Fibroblast of lung (primary cell): Measurements from ENCODE around the gene SLC4A1.

Source experiments
- EZH2 ChIP-seq: IDR thresholded peaks from 2 replicates; pipeline ENCODE4 v1.5.1; 2012; ENCODE audit warnings: low read length, control low read depth, mild to moderate bottlenecking; ENCODE audit errors: missing control alignments
- TF ChIP-seq, protein P1 (sequence below), 2 donors: IDR thresholded peaks in 1 of 2; conservative IDR thresholded peaks in 1 of 2; 1 replicate in 1 of 2; 2 replicates in 1 of 2; pipeline ENCODE4 v1.5.1; 2011 to 2012; ENCODE audit warnings: low read length in 2 of 2, control low read depth in 1 of 2, inconsistent platforms in 1 of 2, low read depth in 1 of 2, mild to moderate bottlenecking in 1 of 2

DNA sequence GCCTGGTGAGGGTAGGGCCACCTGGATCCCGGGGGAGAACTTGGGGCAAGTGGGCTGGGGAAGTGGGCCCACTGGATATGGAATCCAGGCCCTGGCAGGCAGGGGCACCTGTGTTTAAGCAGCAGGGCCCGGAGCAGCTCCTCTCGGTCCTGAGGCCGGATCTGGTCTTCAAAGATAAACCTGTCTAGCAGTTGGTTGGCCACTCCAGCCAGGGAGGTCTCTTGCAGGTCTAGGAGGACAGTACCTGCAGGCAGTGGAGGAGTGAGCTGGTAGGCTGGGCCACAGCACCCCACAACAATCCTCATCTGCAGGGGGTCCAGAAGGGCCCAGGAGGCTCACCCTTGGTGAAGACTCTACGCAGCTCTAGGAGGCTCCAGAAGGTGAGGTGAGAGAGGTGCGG, 7.6 kb downstream of the SLC4A1 start:
- TF ChIP-seq, protein P1, sequence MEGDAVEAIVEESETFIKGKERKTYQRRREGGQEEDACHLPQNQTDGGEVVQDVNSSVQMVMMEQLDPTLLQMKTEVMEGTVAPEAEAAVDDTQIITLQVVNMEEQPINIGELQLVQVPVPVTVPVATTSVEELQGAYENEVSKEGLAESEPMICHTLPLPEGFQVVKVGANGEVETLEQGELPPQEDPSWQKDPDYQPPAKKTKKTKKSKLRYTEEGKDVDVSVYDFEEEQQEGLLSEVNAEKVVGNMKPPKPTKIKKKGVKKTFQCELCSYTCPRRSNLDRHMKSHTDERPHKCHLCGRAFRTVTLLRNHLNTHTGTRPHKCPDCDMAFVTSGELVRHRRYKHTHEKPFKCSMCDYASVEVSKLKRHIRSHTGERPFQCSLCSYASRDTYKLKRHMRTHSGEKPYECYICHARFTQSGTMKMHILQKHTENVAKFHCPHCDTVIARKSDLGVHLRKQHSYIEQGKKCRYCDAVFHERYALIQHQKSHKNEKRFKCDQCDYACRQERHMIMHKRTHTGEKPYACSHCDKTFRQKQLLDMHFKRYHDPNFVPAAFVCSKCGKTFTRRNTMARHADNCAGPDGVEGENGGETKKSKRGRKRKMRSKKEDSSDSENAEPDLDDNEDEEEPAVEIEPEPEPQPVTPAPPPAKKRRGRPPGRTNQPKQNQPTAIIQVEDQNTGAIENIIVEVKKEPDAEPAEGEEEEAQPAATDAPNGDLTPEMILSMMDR (conservative IDR thresholded peaks at IDR 0.05 in 1 of 2, IDR thresholded peaks at IDR 0.05 in 1 of 2; ENCODE audit: low read depth in 1 of 2, low read length in 2 of 2): no peak
- no peak for TF ChIP-seq EZH2
